ENCODE results near the gene FOXN3.

The FOXN3 gene

DNA sequence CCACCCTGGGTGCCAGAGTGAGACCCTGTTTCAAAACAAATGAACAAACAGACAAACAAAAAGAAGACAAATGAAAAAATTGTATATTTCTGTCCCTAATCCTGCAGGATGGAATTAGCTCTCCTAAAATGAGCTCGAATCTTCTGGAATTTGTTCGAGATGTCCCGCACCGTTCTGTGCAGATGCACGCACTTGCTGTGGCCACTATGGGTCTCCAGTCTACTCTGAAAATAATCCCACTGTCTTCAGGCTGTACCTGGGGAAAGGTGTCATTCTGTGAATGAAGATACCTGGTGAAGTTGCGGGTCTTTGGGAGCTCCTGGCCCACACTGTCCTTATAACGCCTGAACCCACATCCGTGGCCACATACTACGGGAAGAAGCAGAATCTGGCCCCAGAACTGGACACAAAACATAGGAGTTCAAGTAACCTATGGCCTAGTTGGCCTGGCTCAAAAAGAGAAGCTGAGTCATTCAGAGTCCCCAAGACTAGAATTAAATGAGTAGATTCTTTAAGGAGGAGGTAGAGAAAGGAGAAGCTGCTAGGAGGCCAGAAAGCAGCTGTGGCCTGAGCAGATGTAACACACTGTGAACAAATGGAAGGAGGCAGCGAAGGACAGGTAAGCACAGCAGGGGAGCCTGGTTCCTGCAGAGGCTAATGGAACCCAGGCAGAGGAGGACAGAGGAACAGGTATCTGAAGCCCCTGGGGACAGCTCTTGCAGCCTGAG lies 108.6 kb downstream of the FOXN3 start:
- Histone ChIP-seq H3K4me1 (ENCODE audit: control insufficient read depth, insufficient read depth, low read length) (peaks cover 25% of the 10 kb centered on the region), H3K36me3 (ENCODE audit: control insufficient read depth, insufficient read depth, low read length) (no peaks in the 10 kb centered on the region), H3K27ac (ENCODE audit: insufficient read depth, low read depth, low read length, poor library complexity, severe bottlenecking) (no peak overlapping the region), H3K9me3 (ENCODE audit: control insufficient read depth, low read length) (no peaks in the 10 kb centered on the region), H3K27me3 (ENCODE audit: control insufficient read depth, insufficient read depth, low read length, poor library complexity, severe bottlenecking) (no peaks in the 10 kb centered on the region), H3K4me3 (ENCODE audit: insufficient read depth, low read depth, low read length) (no peak overlapping the region)
- 89 to 92% methylated on average over 10 of the region's 10 CpGs for WGBS, 2 experiments

DNA sequence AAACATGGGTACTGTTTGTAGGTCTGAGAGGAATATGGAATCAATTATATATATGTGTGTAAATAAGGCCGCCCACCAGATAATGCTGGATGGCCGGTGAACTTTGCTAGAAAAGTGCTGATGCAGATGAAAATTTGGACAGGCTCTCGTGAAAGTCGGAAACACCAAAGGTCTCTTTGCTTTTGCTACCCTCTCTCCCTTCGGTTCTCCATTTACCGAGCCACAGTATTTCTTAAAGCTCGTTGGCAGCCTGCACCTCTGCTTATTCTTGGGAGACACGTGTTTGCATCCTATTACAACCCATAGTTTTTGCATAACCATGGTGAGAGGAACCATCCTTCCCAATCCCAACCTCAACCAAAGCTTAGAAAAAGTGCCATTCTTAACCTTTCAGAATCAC lies 109.6 kb downstream of the FOXN3 start:
- Histone ChIP-seq H3K4me3 (ENCODE audit: insufficient read depth, low read depth, low read length) (no peak overlapping the region), H3K9me3 (ENCODE audit: control insufficient read depth, low read length) (no peaks in the 10 kb centered on the region), H3K36me3 (ENCODE audit: control insufficient read depth, insufficient read depth, low read length) (no peaks in the 10 kb centered on the region), H3K4me1 (ENCODE audit: control insufficient read depth, insufficient read depth, low read length) (peaks cover 33% of the 10 kb centered on the region), H3K27me3 (ENCODE audit: control insufficient read depth, insufficient read depth, low read length, poor library complexity, severe bottlenecking) (no peaks in the 10 kb centered on the region), H3K27ac (ENCODE audit: insufficient read depth, low read depth, low read length, poor library complexity, severe bottlenecking) (no peak overlapping the region)
- WGBS, 2 experiments: 80 to 83% methylated on average over 8 of the region's 8 CpGs

DNA sequence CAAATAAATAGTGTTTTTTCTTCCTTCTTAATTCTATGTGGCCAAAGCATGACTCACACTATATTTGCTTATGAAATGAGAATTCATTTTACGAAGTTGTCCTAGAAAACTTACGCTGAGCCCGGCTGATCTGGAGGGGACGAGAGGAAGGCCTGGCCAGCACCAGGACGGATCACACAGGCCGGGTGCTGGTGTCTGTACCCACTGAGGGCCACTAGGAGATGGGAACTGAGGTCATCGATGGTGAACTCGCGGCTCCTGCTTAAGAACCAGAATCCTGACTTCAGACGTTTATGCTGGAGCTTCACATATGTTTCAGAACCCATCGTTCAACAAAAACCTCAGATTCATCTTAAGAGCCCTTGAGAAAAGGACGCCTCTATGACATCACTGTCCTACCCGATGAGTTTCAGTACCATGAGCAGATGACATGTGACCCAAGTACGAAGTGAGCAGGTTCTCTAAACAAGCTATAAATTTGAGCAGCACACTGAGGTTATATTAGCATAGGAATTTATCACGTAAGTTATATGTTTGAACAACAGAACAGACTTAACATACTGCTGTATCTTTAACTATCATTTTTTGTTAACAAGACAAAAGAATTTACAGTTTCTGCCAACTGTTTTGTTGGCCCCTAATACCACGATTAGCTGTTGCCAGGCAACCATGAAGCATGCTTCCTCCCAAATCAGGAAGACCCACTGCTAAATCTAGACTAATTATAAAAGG lies 111.9 kb downstream of the FOXN3 start:
- H3K36me3 ChIP-seq (ENCODE audit: control insufficient read depth, insufficient read depth, low read length): no peaks in the 10 kb centered on the region
- WGBS, 2 experiments: 91% methylated on average over 16 of the region's 16 CpGs
- H3K9me3 ChIP-seq (ENCODE audit: control insufficient read depth, low read length): no peaks in the 10 kb centered on the region
- H3K4me1 ChIP-seq (ENCODE audit: control insufficient read depth, insufficient read depth, low read length): peaks cover 33% of the 10 kb centered on the region
- no peaks in the 10 kb centered on the region for H3K27me3 ChIP-seq (ENCODE audit: control insufficient read depth, insufficient read depth, low read length, poor library complexity, severe bottlenecking)
- H3K27ac ChIP-seq (ENCODE audit: insufficient read depth, low read depth, low read length, poor library complexity, severe bottlenecking): no peak overlapping the region
- H3K4me3 ChIP-seq (ENCODE audit: insufficient read depth, low read depth, low read length): no peak overlapping the region

DNA sequence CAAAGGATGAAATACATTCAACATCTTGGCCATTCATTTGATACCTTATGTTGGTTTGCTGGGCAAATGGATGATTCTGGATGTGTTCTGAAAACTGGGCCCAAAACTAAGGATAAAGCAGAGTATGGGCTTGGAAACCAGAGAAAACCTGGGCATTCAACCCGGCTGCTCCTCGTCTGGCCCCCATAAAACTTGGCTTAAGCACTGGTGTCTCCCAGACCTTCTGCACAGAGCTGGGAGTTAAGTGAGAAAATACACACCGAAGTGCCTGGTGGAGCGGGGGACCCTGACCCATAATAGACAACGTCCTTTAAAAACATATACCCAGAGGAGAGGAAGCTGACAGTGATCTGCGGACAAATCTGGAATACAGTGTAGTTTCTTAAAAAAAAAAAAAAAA lies 112.5 kb downstream of the FOXN3 start:
- H3K4me3 ChIP-seq (ENCODE audit: insufficient read depth, low read depth, low read length): no peak overlapping the region
- H3K4me1 ChIP-seq (ENCODE audit: control insufficient read depth, insufficient read depth, low read length): peaks cover 33% of the 10 kb centered on the region
- no peaks in the 10 kb centered on the region for H3K27me3 ChIP-seq (ENCODE audit: control insufficient read depth, insufficient read depth, low read length, poor library complexity, severe bottlenecking)
- 86 to 89% methylated on average over 5 to 6 of the region's 6 CpGs for WGBS, 2 experiments
- no peaks in the 10 kb centered on the region for H3K9me3 ChIP-seq (ENCODE audit: control insufficient read depth, low read length)
- no peak overlapping the region for H3K27ac ChIP-seq (ENCODE audit: insufficient read depth, low read depth, low read length, poor library complexity, severe bottlenecking)
- no peaks in the 10 kb centered on the region for H3K36me3 ChIP-seq (ENCODE audit: control insufficient read depth, insufficient read depth, low read length)

DNA sequence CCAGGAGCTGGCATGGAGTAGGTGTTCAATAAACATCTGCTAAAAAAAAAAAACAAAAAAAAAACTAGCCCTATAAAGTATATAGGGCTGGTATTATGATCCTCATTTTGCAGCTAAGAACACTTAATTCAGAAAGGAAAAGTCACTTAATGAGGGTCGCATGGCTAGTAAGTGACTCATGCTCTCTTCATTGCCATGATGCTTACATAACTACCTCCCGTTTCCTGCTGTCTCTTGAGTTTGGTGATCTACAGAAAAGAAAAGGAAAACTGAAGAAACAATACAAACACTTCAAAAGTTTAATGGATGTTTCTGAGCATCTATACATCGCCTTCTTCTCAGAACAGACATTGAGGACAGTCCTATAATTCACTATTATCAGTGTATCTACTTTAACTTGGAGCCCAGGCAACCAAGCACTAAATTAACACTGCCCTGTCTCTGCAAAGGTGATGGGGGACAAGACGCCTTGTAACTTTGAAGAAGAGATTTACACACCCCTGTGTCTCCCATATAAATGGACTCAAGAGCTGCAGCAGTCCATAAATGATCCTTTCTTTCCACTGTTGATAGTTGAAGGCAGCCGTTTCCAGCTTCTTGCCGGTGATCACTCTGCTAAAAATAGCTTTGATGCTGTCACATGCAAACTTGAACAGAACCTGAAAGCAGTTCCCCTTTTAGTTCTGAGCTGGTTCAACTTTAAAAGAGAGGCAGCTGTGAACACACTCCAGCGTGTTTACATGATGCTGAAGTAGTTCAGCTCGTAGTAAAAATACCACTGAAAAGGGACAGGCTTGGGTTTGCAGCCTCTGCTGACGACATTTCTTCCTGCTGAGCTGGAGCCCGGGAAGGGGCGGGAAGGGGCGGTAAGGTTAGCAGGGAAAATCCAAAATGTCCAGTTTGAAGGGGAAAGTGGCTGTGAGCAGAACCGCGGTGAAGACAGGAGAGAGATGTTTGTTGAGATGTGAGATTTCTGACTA lies 113.3 kb downstream of the FOXN3 start:
- H3K4me3 ChIP-seq (ENCODE audit: insufficient read depth, low read depth, low read length): no peak overlapping the region
- no peaks in the 10 kb centered on the region for H3K9me3 ChIP-seq (ENCODE audit: control insufficient read depth, low read length)
- 45 to 47% methylated on average over 14 of the region's 14 CpGs for WGBS, 2 experiments
- H3K4me1 ChIP-seq (ENCODE audit: control insufficient read depth, insufficient read depth, low read length): peaks cover 33% of the 10 kb centered on the region
- no peaks in the 10 kb centered on the region for H3K27me3 ChIP-seq (ENCODE audit: control insufficient read depth, insufficient read depth, low read length, poor library complexity, severe bottlenecking)
- H3K36me3 ChIP-seq (ENCODE audit: control insufficient read depth, insufficient read depth, low read length): no peaks in the 10 kb centered on the region
- H3K27ac ChIP-seq (ENCODE audit: insufficient read depth, low read depth, low read length, poor library complexity, severe bottlenecking): no peak overlapping the region

DNA sequence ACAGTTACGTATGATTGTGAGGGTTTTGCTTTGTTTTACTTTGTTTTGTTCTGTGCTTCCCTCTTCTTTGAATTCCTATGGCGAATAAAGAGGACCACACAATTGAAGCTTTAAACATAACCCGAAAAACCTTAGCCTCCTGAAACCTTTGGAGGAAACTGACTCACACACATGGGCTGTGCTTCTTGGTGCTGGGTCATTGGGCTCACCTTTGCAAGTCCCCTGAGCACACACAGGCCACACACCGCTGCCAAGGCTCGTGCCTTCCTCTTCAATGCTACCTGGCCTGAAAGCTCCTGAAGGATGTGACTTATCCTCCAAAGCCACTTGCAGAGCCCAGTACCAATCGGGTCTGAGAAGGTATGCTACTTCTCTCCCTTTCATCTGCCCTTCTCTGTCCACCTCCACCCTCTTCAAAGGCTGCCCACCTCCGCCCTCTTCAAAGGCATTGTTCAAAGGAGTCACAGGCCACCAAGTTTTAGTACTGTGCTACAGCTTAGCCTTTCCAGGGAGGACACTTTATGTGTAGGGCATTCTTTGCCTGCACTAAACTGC lies 114.6 kb downstream of the FOXN3 start:
- Histone ChIP-seq H3K9me3 (ENCODE audit: control insufficient read depth, low read length) (no peaks in the 10 kb centered on the region), H3K36me3 (ENCODE audit: control insufficient read depth, insufficient read depth, low read length) (no peaks in the 10 kb centered on the region), H3K27me3 (ENCODE audit: control insufficient read depth, insufficient read depth, low read length, poor library complexity, severe bottlenecking) (no peaks in the 10 kb centered on the region), H3K27ac (ENCODE audit: insufficient read depth, low read depth, low read length, poor library complexity, severe bottlenecking) (no peak overlapping the region), H3K4me1 (ENCODE audit: control insufficient read depth, insufficient read depth, low read length) (peaks cover 33% of the 10 kb centered on the region), H3K4me3 (ENCODE audit: insufficient read depth, low read depth, low read length) (no peak overlapping the region)
- 88 to 90% methylated on average over 7 of the region's 7 CpGs for WGBS, 2 experiments

DNA sequence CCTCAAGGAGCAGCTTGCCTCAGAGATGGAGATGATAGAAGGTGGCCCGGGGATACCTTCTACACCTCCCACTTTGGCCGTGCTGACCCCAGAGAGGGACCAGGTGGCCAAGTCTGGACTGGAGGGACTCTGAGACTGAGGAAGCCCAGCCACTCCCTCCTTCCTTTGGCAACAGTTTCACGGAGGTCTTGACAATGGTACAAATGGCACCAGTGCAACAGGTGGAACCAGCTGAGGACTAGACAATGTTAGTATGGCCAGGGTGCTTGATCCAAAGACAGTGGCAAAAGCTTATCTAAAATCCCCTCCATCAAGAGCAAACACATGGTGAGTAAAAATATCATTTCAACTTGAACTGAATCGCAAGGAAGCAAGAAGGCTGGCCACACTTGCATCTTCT lies 117.4 kb downstream of the FOXN3 start:
- WGBS, 2 experiments: 91 to 97% methylated on average over 4 of the region's 4 CpGs
- H3K4me3 ChIP-seq (ENCODE audit: insufficient read depth, low read depth, low read length): no peak overlapping the region

DNA sequence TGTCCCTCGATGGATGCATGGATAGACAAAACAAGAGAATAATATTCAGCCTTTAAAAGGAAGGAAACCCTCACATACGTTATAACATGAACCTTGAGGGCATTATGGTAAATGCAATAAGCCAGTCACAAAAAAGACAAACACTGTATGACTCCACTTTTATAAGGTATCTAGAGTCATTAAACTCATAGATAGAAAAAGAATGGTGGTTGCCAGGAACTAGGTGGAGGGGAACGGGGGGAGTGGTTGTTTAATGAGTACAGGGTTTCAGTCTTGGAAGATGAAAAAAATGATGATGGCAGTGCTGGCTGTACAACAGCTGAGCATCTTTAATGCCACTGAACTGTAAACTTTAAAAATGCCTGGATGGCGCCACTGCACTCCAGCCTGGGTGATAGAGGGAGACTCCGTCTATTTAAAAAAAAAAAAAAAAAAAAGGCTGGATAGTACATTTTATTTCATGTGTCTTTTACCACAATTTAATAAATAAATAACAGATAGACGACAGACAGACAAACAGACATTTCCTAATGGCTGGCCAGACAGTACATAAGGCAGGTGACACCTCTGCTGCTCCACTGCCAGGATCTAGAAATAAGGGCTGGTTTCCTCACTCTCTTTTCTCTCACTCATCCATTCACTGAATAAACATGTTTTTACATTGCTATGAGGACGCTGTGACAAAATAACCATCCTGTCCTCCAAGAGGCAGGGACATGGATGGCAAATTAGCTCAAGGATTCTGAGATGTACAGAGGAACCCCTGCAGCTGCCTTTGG lies 118.8 kb downstream of the FOXN3 start:
- no peaks in the 10 kb centered on the region for H3K27me3 ChIP-seq (ENCODE audit: control insufficient read depth, insufficient read depth, low read length, poor library complexity, severe bottlenecking)
- H3K9me3 ChIP-seq (ENCODE audit: control insufficient read depth, low read length): no peaks in the 10 kb centered on the region
- H3K27ac ChIP-seq (ENCODE audit: insufficient read depth, low read depth, low read length, poor library complexity, severe bottlenecking): no peak overlapping the region
- no peak overlapping the region for H3K4me3 ChIP-seq (ENCODE audit: insufficient read depth, low read depth, low read length)
- peaks cover 19% of the 10 kb centered on the region for H3K4me1 ChIP-seq (ENCODE audit: control insufficient read depth, insufficient read depth, low read length)
- 90 to 92% methylated on average over 4 to 6 of the region's 7 CpGs for WGBS, 2 experiments
- H3K36me3 ChIP-seq (ENCODE audit: control insufficient read depth, insufficient read depth, low read length): no peaks in the 10 kb centered on the region

More for the DNA sequence above, 117.4 kb downstream of the FOXN3 start:
- Histone ChIP-seq H3K27ac (ENCODE audit: insufficient read depth, low read depth, low read length, poor library complexity, severe bottlenecking) (no peak overlapping the region), H3K9me3 (ENCODE audit: control insufficient read depth, low read length) (no peaks in the 10 kb centered on the region), H3K4me1 (ENCODE audit: control insufficient read depth, insufficient read depth, low read length) (peaks cover 20% of the 10 kb centered on the region), H3K36me3 (ENCODE audit: control insufficient read depth, insufficient read depth, low read length) (no peaks in the 10 kb centered on the region), H3K27me3 (ENCODE audit: control insufficient read depth, insufficient read depth, low read length, poor library complexity, severe bottlenecking) (no peaks in the 10 kb centered on the region)

DNA sequence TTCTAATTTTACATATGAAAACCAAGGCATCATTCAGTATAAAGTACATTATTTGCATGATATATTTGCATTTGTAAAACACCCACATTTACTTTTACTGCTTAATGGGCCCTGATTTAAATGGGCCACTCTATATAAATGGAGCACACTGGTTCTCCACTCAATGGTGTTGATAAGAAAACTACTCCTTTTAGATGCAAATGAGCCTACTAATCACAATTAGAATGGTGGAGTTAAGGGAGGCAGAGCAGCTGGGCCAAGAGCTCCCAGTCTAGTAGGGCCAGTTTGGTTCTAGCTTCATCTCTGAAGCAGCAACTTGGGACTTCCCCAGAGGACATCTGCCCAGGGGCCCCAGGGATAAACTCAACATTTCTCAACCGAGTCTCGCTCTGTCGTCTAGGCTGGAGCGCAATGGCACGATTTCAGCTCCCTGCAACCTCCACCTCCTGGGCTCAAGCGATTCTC lies 120.7 kb downstream of the FOXN3 start:
- no peak overlapping the region for H3K27ac ChIP-seq (ENCODE audit: insufficient read depth, low read depth, low read length, poor library complexity, severe bottlenecking)
- no peaks in the 10 kb centered on the region for H3K36me3 ChIP-seq (ENCODE audit: control insufficient read depth, insufficient read depth, low read length)

More for the DNA sequence above, 120.7 kb downstream of the FOXN3 start:
- Histone ChIP-seq H3K9me3 (ENCODE audit: control insufficient read depth, low read length) (no peaks in the 10 kb centered on the region), H3K4me1 (ENCODE audit: control insufficient read depth, insufficient read depth, low read length) (peaks cover 22% of the 10 kb centered on the region), H3K4me3 (ENCODE audit: insufficient read depth, low read depth, low read length) (no peak overlapping the region), H3K27me3 (ENCODE audit: control insufficient read depth, insufficient read depth, low read length, poor library complexity, severe bottlenecking) (no peaks in the 10 kb centered on the region)
- 54 to 61% methylated on average over 6 of the region's 6 CpGs for WGBS, 2 experiments

Data from ectodermal cell (in vitro differentiated cells).